Measurements from ENCODE around the gene C12orf50.
"Not testable (repeated sequence)": the region's sequence is repeated elsewhere in the genome, so short reads cannot be mapped to it uniquely, and the experiment has no call there.

C12orf50 gene

GRCh38 chr12:88029093-88029665 is at the start of gene C12orf50:
Gene C12orf50 (minus strand): TSS chr12:88029401. CDS start chr12:88026962, 2,439 bp downstream.
- DNase-seq: no peak

GRCh38 chr12:88067301-88067700 is 38.1 kb upstream of the C12orf50 start:
- no peak for DNase-seq

DNA sequence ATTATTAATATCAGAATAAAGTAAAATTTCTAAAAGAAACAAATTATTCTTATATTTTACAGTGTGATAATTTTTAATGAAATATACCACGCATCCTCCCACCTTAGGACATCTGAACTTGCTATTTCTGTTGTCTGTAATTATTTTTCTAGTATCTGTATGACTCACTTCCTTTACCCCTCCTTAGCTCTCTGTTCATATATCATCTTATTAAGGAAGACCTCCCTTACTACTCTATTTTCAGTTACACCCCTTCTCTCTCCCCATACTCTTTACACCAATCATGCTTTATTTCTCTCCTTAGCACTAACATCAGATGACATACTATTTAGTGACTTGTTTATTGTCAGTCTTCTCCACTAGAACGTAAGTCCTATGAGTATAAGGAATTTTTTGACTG is 34.2 kb upstream of the C12orf50 start:
- no peak for DNase-seq

DNA sequence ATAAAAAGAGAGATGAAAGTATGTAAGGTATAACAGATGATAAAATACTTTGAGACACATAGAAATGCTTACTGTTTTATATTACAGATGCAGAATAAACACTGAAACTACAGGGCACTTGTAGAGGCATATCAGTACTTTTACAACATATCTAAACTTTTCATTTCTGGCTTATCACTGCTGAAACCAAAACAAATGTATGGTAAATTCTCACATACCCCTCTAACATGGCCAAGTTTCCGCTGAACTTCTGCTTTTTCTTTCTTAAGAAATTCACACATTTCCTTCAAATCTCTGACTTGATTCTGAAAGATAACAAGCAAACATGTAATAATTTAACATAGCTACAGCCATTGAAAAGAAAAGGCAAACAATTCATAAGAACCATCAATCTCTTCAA is 33.3 kb upstream of the C12orf50 start:
- DNase-seq: no peak

DNA sequence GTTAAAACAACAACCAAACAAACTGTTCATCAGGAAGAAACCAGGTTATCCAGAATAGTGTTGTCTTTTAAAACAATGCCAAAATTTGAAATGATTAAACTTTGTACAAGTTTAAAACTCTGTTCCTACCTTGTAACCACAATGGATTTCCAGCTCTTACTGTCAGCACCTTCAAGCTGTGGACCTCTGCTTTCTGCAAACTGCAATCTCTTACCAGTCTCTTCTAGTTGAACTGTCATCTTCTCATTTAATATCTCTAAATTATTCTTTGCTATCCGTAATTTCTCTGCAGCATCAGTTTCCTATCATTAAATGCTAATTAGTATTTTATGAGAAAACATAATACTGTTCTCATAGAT is 29.5 kb upstream of the C12orf50 start:
- DNase-seq: no peak

GRCh38 chr12:88057994-88058718 is 29.0 kb upstream of the C12orf50 start:
- DNase-seq: no peak

GRCh38 chr12:88056571-88056970 is 27.4 kb upstream of the C12orf50 start:
- no peak for DNase-seq

DNA sequence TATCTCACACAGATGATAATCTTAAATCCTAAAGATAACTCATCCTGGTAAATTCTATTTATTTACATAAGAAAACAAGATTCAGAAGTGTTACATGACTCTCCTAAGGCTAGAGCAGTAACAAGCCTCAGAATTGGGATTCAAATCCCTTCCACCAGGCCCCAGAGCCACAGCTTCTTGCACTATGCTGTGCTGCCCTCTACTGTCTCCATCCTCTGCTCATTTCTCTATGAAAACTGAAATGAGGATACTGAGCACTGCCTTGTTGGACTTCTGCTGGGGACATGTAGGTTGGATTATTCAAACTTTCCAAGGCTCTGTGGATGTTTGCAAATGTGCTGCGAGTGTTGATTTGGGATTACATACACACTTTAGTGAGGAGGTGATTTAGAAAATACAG is 23.5 kb upstream of the C12orf50 start:
- peak in 1 of 2 donors; percentile 13 for DNase-seq

GRCh38 chr12:88044035-88044434 is 14.8 kb upstream of the C12orf50 start:
- no peak for DNase-seq

DNA sequence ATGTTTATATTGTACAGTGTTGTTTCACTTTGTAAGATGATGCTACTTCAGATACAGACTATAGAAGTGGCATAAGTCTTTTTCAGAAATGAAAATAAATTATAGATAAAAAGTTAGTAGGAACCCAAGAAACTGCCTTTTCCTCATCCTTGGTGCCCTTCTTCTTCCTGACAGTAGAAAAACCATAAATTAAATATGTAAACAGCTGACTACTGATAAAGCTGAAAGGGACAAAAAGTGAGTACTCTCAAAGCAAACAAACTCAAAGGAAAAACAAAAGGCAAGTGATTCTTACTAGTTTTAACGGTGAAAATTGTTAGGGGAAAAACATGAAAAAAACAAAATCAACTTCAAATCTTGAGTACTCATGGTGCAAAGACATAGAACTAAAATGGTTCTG is 8.6 kb upstream of the C12orf50 start:
- no peak for DNase-seq

DNA sequence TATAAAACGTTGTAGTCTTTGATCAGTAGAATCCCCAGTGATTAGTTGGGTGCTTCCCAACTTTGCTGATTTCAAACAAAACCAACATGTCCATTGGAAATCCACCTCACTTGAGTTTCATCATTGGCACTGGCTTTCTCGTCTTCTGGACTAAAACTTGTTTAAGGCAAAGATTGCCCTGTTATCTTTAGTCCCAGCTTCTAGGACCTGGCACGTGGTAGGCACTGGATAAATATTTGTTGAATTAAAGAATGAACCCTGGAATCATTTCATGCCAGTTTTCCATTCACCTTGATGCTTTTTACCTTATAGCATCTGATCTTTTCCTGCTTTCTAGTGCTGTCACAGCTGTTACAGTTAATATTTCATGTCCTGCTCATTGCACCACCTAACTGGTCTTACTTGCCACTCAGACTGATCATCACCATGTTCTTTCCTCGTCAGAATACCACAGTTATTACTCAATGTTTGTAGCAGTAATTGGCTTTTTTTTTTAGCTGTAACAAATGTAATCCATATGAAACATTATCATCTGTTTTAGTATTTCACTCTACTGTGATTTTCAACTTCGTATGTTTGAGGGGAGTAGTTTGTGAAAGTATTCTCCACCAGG is 7.3 kb upstream of the C12orf50 start:
- DNase-seq: no peak

DNA sequence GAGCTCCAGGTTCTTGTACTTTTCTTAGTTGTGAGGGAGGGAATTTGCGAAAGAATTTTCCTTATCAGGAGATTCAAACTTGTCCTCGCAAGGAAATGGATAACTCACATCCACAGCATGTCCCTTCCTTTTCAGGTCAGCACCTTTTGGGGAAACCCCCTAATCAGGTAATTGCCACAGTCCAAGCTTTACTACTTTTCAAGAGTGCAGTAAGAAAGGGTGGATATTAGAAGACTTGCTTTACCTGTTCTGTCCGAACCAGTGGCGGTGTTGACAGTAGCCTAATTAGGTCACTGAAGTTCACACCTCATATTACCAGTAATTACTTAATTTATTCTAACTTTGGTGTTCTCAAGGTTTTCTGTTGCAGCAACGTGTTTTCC is 6.7 kb upstream of the C12orf50 start:
- DNase-seq: peak in 1 of 2 donors; percentile 23

DNA sequence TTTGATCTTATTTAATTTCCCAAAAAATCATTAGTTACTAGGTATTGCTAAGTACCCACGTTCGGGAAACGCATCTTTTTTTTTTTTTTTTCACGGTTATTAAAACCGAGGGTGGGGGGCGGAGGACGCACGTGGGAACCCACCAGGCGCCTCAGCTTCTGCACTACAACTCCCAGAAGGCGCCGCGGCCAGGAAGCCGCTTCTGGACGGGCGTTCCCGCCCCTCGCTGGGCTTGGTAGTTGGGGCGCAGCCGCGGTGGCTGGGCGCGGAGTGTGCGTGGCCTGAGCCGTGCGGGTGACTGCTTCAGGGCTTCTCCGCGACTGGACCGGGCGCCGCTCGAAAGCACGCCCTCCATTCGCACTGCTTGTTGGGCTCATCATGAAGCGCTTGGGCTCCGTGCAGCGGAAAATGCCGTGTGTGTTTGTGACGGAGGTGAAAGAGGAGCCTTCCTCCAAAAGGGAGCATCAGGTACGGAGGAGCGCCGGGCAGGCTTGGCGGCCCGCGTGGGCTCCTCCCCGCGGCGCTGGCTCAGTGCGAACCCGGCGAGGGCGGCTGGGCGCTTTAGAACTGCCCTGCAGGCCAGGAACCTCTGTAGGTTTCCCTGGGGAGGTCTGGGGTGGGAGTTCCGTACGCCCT is 6.2 kb upstream of the C12orf50 start:
- peak; percentile 86 to 87 for DNase-seq

DNA sequence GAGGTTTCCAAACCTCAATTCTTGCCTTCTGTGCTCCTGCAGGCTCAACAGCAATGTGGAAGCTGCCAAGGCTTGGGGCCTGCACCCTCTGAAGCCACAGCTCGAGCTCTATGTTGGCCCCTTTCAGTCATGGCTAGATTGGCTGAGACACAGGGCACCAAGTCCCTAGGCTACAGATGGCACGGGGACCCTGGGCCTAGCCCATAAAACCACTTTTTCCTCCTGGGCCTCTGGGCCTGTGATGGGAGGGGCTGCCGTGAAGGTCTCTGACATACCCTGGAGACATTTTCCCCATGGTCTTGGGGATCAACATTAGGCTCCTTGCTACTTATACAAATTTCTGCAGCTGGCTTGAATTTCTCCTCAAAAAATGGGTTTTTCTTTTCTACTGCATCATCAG is 2.0 kb upstream of the C12orf50 start:
- DNase-seq: not testable (repeated sequence)

DNA sequence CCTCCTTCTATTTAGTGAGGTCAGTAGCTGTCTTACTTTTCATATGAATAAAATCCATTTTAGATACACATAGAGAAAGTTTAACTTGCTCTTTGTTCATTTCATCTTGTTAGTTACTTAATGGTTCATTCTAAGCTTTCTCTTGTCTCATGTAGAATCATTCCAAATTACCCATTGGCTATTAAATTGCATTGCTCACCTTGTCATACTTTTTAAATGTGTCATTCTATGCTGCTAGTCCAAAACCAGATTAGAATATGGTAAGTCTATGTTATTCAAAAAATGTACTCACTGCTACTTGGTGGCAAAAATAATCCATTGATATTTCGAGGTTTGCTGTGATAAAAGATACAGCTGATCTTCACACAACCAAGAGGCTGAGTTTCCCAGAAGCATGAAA is 3.0 kb downstream of the C12orf50 start:
- no peak for DNase-seq

GRCh38 chr12:88017964-88018363 is 11.2 kb downstream of the C12orf50 start:
- no peak for DNase-seq

DNA sequence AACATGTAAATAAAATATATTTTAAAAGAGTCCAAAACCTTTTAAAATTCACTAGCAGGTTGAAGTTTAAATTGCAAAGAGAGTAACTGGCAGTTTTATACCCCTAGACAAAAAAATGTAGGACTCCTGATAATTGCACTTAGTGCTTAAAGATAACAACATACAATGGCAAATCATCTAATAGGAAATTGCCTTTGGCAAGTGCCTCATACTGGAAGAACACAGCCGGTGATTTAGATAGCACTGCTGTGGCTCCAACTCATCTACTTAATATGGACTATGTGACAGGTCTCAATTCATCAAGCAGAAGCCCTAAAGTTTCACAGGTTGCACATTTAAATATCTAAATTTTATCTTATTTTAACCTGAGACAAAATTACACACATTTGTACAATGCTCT is 13.4 kb downstream of the C12orf50 start:
- no peak for DNase-seq

GRCh38 chr12:88011755-88012154 is 17.4 kb downstream of the C12orf50 start:
- no peak for DNase-seq

DNA sequence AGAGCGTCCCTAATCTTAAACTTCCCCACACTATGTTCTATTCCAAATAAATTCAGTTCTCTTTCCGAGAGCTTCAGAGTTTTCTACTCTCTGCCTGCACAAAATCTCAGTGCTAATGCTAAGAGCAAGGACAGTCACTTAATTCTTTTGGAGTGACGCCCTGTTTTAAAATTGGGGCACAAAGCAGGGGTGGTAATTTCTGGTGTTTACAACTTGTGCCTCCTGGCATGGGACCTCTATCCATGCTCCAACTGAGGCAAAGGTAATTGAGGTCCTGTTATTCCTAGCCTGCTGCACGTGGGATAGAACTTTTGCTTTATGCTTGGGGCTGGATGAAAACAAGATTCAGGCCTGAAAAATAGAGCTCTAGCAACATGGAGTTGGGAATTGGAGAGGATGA is 22.9 kb downstream of the C12orf50 start:
- no peak for DNase-seq

- DNase-seq: no peak
These were observed 27.9 kb downstream of the C12orf50 start for GRCh38 chr12:88001327-88001726.

GRCh38 chr12:87995581-87996178 is 33.5 kb downstream of the C12orf50 start:
- DNase-seq: peak; percentile 4 to 30

DNA sequence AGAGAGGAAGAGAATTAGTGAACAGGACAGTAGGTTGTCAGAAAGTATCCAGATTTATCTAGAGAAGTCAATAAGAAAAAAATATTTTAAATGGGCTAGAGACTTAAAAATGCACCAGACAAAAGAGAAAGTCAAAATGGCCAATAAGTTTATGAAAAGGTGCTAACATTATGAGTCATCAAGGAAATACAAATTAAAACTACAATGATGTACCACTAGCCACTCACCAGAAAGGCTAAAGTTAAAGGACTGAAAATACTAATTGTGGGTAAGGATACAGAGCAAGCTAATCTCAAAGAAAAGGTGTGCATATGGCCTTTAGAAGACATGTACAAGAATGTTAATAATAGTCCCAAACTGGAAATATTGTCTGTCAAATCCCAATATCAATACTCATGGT is 37.7 kb downstream of the C12orf50 start:
- DNase-seq: no peak

DNA sequence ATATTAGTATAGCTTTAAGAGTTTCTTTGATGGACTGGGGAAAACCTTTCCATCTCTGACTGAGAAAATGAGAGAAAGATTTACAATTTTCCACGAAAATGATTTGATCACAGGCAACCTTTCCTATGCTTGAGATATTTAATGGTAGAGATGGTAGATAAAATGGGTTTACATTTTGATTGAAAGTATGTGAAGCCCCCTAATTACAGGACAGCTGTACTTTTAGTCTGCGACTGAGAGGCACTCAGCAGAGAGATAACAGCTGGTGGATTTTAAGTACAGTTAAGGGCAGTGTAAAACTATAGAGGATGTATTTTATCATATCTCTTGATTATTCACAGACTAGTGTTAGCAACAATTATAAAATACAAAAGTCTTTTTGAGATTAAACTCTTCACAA is 40.7 kb downstream of the C12orf50 start:
- no peak for DNase-seq
